Suprapubic skin (tissue), 3 donors: ENCODE data around the gene ZNF681.
"Not testable (repeated sequence)": the region's sequence is repeated elsewhere in the genome, so short reads cannot be mapped to it uniquely, and the experiment has no call there.

Experiments
- CTCF ChIP-seq, 2 donors: fragments of 200-600 bp in 1 of 2; fragments of 450-650 bp in 1 of 2; sonication (generic) in 1 of 2; IDR thresholded peaks; one replicate each; pipeline ENCODE4 v1.5.1; 2016 to 2019; ENCODE audit warnings: antibody characterized with exemption in 2 of 2, mild to moderate bottlenecking in 1 of 2, moderate library complexity in 1 of 2
- EP300 ChIP-seq: sonication (generic); formaldehyde crosslinking; IDR thresholded peaks from one replicate; pipeline ENCODE4 v1.6.1; 2017; ENCODE audit warnings: antibody characterized with exemption

- not testable (repeated sequence) for TF ChIP-seq CTCF (IDR thresholded peaks at IDR 0.05); EP300
These were observed 27.8 kb downstream of the ZNF681 start for GRCh38 chr19:23730729-23731465.
